GM19463 (cell line): ENCODE results near the gene CPNE5.
"Not testable (repeated sequence)": the region's sequence is repeated elsewhere in the genome, so short reads cannot be mapped to it uniquely, and the experiment has no call there.

Source experiments
- ATAC-seq: cut with Tn5 transposase; IDR thresholded peaks from one replicate; pipeline ENCODE4 v1.9.1; 2021; ENCODE audit warnings: mild to moderate bottlenecking, moderate library complexity; ENCODE audit not compliant: unreplicated experiment

Gene CPNE5

DNA sequence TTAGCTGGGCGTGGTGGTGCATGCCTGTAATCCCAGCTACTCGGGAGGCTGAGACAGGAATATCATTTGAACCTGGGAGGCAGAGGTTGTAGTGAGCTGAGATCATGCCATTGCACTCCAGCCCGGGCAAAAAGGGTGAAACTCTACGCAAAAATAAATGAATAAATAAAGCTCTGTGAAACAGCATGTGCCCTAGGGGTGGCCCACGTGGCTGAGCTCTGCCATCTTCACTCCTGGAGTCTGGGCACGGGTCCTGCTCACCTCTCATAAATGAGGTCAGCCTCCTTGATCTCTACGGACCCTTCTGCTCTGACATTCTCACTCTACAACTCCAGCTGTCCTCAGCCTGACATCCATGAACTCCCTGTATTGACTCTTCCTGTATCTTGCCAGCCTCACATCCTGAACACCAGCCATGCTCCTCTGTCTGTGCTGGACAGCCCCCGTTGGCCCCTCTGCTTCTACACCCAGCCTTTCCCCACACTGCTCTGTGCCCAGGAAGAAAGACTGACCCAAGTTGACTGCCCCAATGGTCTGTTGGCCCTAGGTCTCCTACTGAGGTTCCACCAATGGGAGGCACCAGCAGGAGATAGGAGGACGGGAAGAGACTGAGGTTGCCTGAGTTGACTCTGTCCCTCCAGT is 21.9 kb downstream of the CPNE5 start:
- no peak for ATAC-seq

DNA sequence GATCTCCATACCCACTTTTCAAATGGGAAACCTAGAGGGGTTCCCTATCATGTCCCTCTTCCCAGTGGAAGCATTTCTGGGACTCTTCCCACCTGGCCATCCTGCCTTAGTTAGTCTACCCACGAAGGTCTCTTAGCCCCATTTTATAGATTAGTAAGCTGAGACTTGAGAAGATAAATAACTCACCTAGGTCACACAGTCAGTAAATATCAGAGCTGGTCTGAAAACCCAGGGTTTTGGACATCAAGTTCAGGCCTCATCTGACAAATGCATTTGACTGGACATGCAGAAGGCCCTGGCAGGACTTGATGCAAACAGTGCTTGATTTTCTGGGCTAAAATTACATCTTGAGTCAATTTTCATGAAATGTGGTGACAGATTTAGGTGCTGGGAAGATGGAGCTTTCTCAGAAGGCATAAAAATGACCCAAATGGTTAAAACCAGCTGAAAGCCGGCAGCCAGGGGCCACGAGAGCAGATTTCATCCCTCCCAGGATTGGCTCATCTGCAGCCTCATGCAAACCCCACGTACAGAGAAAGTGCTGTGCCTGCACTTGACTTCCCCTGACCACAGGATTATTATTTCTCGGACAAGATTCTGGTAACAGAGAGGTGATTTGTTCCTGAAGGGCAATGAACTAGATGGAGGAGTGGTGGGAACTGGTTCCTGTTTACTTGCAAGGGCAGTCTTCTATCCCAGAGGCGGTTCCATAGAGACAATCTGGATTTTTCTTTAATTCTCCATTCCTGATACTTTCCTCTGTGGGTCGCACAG is 23.1 kb downstream of the CPNE5 start:
- ATAC-seq, result no peak

DNA sequence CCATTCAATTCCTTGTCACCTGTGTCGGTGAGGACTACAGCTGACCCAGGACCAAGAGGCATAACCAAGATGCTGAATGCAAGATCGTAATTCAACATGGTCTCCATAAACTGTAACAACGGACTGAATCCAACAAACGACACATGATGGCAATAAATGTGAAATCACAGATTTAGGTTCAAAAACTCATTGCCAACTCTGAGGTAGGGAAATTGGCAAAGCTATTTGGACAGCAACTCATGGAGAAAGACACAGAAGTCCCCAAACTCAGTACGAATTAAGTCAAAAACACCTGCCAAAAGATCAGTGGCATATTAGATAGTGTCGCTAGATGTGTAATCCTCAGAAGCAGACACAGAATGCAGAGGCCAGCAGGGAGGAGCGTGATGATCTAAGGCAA is 25.0 kb downstream of the CPNE5 start:
- no peak for ATAC-seq

DNA sequence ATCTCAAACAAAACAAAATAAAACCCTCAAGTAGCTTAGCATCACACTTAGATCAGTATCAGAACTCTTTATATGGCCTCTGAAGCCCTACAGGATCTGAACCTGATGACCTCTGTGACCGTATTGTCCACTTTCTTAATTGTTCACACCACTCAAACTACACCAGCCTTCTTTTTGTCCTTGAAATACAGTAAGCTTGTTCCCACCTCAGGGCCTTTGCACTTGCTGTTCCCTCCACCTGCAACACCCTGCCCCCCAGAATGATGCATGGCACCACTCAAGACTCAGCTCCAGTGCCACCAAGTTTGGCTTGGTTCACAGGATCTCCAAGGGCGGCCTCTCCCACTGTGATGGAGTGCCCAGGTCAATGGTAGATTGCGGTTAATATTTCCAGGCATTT is 25.7 kb downstream of the CPNE5 start:
- no peak for ATAC-seq

DNA sequence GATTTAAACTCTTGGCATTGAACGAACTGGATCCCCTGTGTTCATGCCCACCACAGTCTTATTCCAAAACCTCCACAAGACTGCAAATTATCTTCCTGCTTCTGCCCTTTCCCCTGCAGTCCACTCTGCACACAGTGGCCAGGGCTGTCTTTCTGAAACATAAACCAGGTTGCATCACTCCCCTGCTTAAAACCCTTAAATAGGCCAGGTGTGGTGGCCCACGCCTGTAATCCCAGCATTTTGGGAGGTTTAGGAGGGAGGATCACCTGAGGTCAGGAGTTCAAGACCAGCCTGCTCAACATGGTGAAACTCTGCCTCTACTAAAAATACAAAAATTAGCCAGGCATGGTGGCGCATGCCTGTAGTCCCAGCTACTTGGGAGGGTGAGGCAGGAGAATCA is 26.2 kb downstream of the CPNE5 start:
- ATAC-seq, result not testable (repeated sequence)

DNA sequence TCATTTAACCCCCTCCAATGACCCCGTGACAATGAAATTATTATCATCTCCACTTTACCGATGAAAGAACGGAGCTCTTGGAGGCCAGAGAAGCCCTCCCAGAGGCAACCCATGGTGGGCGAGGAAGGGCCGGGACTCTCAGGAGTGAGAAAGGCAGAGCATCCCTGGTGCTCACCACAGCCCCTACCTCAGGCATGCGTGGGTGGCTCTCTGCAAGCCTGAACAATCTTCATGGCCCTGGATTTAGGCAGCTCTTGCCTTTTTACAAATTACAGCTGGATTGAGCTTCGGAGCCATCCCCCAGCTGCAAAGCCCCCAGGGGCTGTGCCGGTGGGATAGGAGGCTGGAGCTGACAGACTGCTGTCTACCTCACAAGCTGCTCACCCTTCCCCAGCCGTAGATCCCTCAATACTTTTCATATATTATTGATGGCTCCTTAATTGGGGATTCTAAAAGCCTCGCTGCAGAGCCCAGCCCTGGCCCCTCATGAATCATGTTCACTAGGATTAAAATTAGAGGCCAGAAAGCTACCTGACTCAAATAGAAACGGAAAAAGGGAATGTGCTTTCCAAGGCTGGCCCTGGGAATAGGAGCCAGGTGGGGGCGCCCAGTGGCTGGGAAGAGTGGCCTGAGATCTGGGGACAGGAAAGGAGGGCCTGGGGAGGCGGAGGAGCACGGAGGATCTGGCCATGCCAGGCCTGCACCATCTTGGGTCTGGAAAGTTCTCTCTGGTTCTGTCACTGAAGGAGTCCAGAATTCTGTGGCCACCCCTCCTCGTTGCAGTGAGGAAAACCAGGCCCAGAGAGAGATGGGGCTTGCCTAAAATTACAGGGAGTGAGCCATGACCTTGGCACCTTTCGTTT is 29.1 kb downstream of the CPNE5 start:
- ATAC-seq, result no peak

DNA sequence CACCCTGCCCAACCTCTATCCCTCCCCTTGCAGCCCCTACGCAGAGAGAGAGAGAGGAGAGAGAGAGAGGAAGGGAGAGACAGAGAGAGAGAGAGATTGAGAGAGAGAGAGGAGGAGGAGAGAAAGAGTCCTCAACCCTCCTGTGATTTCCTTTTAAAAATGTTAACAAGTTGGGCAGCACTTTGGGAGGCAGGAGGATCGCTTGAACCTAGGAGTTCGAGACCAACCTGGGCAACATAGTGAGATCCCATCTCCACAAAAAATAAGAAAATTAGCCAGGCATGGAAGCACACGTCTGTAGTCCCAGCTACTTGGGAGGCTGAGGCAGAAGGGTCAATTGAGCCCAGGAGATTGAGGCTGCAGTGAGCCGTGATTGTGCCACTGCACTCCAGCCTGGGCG is 30.1 kb downstream of the CPNE5 start:
- ATAC-seq, result no peak

DNA sequence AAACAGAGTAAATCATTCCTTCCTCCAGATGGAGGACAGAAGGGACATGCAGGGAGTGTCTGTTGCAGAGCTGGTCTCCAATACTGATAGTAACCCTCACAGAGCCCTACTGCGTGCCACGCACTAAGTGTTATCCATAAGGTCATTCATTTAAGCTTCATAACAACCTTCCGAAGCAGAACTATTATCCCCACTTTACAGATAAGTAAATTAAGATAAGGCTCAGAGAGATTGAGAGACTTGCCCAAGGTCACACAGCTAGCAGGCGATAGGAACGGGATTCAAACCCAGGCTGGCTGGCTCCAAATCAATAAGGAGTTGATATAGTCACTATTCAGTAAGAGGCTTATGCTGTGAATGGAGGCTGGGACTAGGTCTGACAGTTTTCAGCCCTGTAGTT is 30.6 kb downstream of the CPNE5 start:
- ATAC-seq, result no peak

DNA sequence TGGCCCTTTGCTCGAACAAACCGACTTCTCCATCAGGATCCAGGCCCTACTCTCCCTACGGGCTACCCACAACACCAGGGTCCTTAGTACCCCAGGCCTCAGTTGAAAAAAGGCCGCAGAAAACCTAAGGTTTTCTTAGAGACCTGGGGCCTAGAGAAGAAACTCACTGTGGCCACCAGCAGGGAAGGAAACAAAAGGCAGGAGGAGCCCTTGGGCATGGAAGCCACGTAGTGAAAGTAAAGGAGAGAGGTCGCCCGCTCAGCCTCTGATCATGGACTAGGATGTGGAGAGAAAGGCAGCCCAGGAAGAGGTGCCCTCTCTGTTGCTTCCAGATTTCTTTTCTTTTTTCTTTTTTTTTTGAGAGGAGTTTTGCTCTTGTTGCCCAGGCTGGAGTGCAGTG is 31.5 kb downstream of the CPNE5 start:
- ATAC-seq, result no peak

DNA sequence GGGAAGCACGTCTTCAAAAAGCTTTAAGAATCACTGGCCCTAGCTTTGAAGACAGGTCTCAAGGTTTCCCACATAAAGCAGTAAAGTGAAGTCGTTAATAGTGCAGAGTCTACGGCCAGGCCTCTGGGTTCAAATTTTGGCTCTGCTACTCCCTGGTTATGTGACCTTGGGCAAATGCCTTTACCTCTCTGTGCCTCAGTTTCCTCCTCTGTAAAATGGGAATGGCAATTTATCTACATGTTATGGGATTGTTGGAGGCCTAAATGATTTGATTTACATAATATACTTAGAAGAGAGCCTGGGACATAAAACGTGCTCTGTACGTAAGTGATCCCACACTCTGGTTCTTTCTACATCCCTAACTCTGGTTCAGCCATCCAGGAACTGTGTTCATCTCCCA is 32.1 kb downstream of the CPNE5 start:
- no peak for ATAC-seq

DNA sequence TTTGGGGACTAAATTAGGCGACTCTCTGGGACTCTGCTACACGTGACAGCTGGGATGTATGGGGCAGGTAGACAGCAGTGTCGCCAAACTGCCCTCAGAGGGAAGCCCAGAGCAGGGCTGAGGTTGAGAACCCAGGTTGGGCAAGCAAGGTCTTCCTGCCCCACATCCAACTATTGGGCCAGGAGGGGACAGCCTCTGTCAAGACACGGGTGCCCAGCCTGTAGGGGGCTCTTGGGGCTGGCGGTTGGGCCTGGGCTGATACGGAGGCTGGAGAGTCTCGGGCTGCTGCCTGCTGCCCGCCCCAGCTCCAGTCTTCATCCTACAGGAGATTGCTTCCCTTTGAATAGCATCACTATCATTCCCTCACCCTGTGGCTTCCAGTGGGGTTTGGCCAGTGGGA is 33.3 kb downstream of the CPNE5 start:
- no peak for ATAC-seq

DNA sequence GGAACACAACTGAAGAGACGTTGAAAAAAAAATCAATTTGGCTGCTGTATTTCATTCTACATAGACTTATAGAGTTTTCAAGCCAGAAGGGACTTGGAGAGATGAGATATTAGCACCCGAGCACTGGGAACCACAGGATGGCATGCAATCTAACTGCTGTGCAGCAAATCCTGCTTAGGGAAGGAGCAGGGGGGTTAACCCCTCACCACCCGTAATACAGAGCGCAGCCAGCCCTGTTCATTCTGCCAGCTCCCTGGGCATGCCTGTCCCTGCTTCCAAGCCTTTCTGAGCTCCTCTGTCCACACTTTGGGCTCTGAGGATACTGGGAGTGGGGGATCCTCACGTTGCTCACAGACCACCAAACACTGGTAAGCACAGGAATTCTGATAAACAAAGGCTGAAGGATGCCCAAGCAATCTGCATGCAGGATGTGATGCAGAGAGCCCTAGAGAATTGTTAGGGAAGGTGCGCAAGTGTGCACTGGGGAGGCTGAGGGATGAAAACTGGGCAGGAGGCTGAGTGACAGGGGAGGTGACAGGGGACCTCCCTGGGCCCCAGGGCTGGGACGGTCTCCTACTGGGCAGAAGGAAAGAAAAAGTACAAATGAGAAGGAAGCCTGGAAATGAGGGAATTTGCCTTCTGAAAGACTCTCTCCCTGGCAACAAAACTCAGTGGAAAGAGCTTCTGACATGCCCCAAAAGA is 34.0 kb downstream of the CPNE5 start:
- ATAC-seq, result no peak

DNA sequence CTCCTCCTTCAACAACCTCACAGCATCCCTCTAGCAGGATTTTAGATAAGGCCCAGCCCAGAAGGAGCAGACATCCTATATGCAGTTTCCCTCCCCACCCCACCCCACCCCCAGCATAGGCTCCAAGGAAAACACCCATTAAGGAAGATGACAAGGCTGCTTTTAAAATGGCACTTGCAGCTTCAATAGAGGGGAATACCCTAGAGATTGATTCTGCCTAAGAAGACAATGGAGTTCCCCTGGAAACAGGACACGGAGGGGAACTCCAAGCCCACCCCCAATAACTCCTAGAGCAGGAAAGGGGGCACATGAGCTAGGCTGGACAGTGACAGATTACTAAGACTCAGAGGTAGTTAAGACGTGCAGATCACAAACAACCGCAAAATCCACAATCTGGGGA is 34.7 kb downstream of the CPNE5 start:
- ATAC-seq, result no peak

DNA sequence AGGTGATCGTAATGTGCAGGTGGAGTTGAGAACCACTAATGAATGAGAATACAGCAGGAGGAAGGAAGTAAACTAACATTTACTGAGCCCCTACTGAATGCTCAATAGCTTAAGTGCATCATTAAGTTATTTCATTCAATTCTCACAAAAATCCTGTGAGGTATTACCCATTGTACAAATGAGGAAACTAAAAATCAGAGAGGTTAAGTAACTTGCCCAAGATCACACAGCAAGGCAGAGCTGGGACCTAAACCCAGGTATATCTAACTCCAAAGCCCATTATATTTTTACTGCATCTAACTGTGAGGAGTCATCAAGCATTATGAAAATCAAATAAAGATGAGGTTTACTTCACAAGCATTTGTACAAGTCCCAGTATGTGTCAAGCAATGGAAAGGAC is 35.3 kb downstream of the CPNE5 start:
- no peak for ATAC-seq

DNA sequence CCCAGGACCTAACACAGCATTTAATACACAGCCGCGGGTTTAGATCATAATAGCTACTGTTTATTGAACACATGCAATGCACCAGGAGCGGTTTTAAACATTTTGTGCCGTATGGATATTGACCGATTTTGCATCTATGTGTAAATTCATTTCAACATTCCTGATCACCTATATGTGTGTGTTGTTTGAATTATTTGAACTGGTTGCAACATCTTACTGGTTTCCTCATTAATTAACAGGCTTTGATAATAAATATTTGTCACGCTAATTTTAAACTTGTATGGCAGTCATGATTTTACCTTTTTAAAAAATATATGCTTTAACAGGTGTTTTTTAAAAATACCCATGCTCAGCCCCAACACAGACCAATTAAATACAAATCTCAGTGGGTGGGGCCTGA is 35.8 kb downstream of the CPNE5 start:
- no peak for ATAC-seq

DNA sequence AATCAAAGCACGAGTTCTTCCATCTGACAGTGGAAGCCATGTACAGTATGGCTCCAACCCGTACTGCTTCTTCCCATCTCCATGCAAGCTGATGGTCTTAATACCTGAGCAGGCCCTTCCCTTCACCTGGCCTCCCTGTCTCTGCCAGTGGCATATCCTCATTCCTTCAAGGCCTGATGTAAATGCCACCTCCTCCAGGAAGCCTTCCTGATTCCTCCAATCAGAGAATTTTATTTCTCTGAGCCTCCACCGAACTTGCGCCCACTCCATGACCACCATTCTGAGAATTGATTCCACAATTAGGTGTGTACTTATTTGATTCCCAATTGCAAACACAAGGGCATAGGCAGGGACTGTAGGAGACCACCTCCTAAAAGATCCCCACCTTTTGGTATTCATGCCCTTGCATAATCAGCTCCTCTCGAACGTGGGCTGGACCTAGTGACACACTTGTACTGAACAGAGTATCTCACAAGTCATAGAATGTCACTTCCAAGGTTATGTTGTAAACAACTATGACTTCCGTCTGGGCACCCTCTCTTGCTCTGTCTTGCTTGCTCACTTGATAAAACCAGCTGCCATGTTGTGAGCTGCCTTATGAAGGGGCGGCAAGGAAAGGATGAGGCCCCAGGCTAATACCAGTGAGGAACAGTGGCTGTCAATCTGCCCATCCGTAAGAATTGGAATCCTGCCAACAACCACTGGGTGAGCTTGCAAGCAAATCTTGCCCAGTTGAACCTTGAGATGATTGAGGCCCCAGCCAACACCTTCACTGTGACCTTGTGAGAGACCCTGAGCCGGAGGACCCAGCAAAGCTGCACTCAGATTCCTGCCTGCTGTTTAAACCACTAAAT is 38.8 kb downstream of the CPNE5 start:
- no peak for ATAC-seq

DNA sequence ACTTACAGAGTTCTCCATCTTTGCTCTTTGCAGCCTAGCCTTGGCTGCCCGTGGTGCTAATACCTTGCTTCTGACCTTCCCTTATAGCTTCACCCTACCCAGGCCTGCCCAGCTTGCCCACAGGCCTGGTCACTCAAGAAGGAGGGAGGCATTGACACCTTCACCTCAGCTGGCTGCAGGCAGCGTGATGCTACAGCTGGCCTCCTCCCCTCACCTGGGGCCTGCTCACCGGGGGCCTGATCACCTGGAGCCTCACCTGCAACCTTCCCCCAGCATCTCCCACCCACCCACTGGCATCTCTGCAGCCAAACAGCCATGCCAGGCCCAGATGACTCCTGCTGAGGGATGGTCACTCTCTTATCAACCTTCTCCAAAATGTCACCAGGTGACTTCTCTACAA is 40.4 kb downstream of the CPNE5 start:
- no peak for ATAC-seq

DNA sequence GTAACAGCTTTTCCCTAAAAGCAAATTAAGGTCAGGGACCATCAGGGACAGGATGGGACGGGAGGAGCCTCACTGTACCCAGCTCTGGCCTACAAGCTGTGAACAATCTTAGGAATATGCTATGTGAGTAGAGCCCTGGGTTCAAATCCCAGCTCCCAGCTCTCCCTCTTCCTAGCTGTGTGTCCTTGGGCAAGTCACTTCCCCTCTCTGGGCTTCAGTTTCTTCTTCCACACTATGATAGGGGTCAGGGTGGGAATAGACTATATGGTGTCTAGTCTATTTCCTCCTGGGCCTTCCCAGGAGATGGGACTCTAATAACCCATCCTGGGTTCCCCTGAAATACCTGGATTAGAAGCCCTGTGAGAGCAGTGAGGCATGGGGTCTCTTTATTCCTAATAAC is 41.6 kb downstream of the CPNE5 start:
- ATAC-seq, result no peak

DNA sequence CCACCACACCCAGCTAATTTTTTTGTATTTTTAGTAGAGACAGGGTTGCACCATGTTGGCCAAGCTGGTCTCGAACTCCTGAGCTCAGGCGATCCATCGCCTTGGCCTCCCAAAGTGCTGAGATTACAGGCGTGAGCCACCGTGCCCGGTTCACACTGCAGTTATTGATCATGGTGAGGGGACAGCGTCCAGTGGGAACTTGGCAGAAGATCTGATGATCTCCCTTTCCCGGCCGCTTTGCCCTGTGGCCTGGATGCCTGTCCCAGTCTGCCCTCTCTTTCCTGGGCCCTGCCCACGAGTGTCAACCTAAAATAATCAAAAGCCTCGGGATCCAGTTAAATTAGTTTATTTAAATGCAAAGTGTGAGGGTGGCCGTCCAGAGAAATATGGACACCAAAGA is 42.2 kb downstream of the CPNE5 start:
- ATAC-seq, result no peak

DNA sequence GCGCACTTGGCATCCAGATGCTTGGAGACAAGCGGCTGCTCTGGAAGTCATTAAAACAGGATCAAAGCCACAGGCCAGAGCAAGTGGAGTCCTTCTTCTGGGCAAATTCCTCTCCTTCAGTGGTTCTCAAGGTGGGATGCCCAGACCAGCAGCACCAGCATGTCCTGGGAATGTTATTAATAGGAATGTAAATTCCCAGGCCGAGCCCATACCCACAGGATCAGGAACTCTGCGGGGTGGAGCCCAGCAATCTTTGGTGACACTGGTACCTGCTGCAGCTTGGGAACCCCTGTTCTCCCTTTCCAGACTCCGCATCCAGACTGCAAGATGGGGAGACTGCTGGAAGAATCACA is 44.6 kb downstream of the CPNE5 start:
- no peak for ATAC-seq
